NCI-H1930 (cell line): ENCODE data around the gene TEC.
"Not testable (repeated sequence)": the region's sequence is repeated elsewhere in the genome, so short reads cannot be mapped to it uniquely, and the experiment has no call there.

ENCODE experiments used
- DNase-seq, 2 experiments: peaks; one replicate each; lab custom pipeline; 2025; lab: John Stamatoyannopoulos, UW

TEC gene

DNA sequence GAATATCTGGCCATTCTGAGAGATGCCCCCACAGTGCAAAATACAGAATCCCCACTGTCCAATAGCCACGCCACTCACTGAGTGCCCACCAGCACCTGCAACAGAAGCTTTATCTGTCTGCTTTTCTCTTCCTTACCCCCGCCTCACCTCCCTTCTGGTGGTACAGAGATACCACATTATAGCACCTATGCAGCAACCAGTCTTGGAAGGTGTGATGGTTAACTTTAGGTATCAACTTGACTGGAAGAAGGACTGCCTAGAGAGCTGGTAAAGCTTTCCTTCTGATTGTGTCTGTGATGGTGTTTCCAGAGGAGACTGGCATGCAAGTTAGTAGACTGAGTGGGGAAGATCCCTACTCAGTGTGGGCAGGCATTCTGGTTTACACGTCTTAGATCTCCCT is 73.8 kb downstream of the TEC start:
- no peak for DNase-seq

GRCh38 chr4:48195374-48195773 is 74.3 kb downstream of the TEC start:
- DNase-seq, result peak; percentile 71 to 78

DNA sequence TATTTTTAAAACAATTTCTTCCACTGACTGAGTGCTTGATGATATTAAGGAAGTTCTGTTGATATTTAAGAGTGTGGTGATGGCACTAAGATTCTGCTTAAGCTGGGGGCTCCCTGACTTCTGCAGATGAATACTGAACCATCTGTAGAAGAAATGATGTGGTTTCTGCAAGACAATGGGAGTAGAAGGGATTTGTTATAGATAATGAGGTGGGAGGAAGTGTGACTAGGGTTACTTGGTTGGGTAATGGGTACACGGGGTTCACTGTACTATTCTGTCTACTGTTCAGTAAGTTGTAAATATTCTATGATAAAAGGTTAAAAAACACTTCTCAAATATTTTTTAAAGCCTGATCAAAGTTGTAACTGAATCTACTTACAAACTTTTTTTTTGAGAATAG is 74.7 kb downstream of the TEC start:
- no peak for DNase-seq

GRCh38 chr4:48193921-48194468 is 75.6 kb downstream of the TEC start:
- DNase-seq, result no peak

- DNase-seq, result no peak
Measured at GRCh38 chr4:48193096-48193836, 76.4 kb downstream of the TEC start.

DNA sequence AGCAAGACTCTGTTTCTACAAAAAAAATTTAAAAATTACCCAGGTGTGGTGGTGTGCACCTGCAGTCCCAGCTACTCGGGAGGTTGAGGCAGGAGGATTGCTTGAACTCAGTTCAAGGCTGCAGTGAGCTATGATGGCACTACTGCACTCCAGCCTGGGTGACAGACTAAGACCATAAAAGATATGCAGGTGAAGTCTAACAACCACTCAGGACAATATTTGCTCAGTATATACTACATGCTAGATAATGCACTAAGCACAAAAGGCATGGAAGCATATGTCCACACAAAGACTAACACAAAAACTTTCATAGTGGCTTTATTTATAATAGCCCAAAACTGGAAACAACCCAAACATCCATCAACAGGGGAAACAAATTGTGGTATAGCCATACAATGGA is 77.9 kb downstream of the TEC start:
- no peak for DNase-seq

DNA sequence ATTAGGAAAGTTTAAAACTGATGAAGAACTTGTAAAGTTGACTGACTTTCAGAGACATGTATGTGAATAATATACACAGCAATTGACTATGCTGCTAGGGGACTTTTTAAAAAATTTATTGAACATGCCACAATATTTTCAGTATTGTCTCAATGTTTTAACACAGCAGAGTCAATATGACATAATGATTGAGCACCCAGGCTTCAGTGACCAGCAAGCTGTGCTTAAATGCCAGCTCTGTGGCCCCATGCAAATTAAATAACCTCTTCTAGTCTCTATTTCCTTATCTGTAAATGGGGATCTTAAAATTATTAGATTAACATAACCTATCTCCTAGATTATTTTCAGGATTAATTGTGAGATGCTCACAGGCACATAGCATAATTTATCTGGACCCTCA is 78.8 kb downstream of the TEC start:
- DNase-seq, result no peak

- DNase-seq, result no peak
Measured at GRCh38 chr4:48189731-48190130, 79.9 kb downstream of the TEC start.

- DNase-seq, result no peak
Measured at GRCh38 chr4:48188390-48188789, 81.2 kb downstream of the TEC start.

GRCh38 chr4:48187813-48188212 is 81.8 kb downstream of the TEC start:
- DNase-seq, result no peak

DNA sequence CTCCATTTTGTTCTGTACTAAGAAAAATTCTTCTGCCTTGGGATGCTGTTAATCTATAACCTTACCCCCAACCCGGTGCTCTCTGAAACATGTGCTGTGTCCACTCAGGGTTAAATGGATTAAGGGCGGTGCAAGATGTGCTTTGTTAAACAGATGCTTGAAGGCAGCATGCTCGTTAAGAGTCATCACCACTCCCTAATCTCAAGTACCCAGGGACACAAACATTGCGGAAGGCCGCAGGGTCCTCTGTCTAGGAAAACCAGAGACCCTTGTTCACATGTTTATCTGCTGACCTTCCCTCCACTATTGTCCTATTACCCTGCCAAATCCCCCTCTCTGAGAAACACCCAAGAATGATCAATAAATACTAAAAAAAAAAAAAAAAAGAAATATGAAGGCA is 82.6 kb downstream of the TEC start:
- not testable (repeated sequence) for DNase-seq

DNA sequence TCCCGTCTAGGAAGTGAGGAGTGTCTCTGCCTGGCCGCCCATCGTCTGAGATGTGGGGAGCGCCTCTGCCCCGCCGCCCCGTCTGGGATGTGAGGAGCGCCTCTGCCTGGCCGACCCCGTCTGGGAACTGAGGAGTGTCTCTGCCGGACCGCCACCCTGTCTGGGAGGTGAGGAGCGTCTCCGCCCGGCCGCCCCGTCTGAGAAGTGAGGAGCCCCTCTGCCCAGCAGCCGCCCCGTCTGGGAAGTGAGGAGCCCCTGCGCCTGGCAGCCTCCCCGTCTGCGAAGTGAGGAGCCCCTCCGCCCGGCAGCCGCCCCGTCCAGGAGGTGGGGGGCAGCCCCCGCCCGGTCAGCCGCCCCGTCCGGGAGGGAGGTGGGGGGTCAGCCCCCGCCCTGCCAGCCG is 83.2 kb downstream of the TEC start:
- DNase-seq, result not testable (repeated sequence)

- DNase-seq, result peak in 1 of 2 experiments; percentile 42
Measured at GRCh38 chr4:48184882-48185281, 84.8 kb downstream of the TEC start.

- no peak for DNase-seq
Measured at GRCh38 chr4:48180234-48180633, 89.4 kb downstream of the TEC start.

DNA sequence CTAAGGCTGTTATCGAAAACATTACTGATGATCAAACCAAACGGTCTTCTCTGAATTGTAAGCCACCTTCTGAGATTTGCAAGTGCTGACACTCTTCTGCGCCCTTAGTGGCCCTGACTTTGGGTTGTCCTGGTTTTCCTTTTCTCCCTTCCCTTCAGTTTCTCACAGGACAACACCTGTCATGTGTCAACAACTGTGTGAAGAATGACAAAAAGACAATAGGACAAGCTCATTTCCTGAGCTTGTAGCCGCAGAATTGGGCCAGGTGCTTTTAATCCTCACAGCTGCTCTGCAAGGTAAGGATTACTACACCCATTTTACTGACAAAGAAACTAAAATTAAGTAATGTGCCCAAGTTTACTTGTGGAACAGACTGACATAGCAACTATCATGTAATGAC is 90.7 kb downstream of the TEC start:
- peak in 1 of 2 experiments; percentile 14 for DNase-seq

DNA sequence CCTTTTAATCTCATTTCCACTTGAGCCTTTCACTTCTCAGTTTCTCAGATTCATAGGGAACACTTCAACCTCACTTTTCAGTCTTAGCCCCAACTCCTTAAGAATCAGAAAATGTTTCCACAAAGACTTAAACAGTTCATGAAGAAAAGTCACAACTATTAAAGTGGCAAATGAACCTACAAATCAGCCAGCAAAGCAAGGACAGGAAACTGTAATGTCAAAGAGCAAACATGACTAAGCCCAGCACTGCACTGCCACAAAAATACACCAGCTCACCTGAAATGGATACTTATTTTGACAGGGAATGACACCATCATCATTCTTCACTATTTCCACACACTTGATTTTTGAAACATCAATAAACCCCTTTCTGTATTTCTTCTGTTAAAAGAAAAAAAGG is 93.8 kb downstream of the TEC start:
- DNase-seq, result no peak

DNA sequence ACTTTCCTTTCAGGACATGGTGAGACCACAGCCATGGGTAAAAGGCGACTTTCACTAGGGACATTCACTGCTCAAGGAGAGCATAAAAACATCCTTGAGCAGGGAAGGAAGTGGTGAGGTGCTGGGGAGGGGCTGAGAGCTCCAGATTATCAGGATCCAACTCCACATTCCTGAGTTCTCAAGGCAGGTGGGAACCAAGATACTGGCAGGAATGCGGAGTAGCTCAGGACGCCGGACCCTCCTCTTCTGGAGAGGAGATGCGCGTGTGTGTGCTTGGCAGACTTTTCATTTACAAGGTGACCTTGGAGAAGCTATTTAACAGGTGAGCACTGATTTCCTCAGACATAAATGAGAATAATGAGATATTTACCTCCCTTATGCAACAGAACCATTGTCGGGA is 94.3 kb downstream of the TEC start:
- no peak for DNase-seq

GRCh38 chr4:48173056-48173991 is 96.3 kb downstream of the TEC start:
- DNase-seq, result no peak

- DNase-seq, result no peak
Measured at GRCh38 chr4:48172651-48173050, 97.0 kb downstream of the TEC start.

- no peak for DNase-seq
Measured at GRCh38 chr4:48169636-48170035, 100.0 kb downstream of the TEC start.

DNA sequence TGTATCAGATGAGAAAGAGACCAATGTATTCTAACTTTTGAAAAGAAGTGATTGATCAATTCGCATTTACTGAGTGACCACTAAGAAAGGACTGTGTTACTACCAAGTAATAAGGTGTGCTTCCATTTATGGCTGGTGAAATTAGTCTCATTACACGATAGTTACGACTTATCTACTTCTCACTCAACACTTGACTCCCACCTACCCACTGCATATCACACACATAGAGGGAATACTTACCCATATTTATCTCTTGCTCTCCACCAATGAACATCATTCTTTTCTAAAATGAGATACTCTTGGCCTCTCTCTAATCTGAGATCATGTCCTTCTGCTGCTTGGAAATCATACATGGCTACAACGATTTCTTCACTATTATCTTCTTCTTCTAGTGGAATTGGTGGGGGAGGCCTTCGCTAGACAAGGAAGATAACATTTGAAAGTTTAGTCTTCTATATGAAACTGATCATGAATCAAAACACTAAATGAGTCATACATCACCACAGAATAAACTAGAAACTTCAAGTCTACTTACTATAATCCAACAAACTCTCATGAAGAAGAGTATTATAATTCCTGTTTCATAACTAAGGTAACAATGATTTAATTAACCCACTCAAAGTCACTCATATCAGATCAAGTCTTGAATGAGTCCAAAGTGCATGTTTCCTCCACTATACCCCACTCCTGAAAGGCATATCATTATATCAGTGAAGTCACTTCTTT is 101.9 kb downstream of the TEC start:
- DNase-seq, result no peak

DNA sequence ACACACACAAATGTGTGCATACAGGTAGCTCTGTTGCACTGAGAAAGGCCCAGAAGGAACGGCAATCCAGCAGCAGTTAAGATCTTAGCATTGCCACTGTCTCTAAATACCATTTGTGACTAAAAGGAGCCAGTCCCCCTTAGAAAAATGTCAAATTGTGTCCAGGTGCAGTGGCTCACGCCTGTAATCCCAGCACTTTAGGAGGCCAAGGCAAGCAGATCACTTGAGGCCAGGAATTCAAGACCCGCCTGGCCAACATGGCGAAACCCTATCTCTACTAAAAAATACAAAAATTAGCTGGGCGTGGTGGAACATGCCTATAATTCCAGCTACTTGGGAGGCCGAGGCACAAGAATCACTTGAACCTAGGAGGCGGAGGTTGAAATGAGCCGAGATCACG is 105.1 kb downstream of the TEC start:
- not testable (repeated sequence) for DNase-seq
